K562 (cell line): ENCODE results near the gene GZF1. TPM values are rescaled to one million over a fixed set of nuclear protein-coding genes. Genes with fewer than 3 reads are reported as not detected.

Source experiments
- CBX1 ChIP-seq: sonication (generic); IDR thresholded peaks from 2 replicates; pipeline ENCODE4 v1.6.1; 2016; ENCODE audit warnings: antibody characterized with exemption, low read depth, mild to moderate bottlenecking
- DDX20 ChIP-seq: fragments of 450-650 bp; IDR thresholded peaks from 2 replicates; pipeline ENCODE4 v1.6.1; 2016; ENCODE audit warnings: missing genetic modification characterization, low read depth, mild to moderate bottlenecking, missing compliant biosample characterization, moderate library complexity
- DEAF1 ChIP-seq: fragments of 450-650 bp; formaldehyde crosslinking; IDR thresholded peaks from 2 replicates; pipeline ENCODE4 v1.4.0; 2020; ENCODE audit warnings: mild to moderate bottlenecking, moderate library complexity
- DPF2 ChIP-seq: fragments of 450-650 bp; IDR thresholded peaks from 2 replicates; pipeline ENCODE4 v1.6.1; 2016
- ERF ChIP-seq: fragments of 450-650 bp; formaldehyde crosslinking; IDR thresholded peaks from 2 replicates; pipeline ENCODE4 v1.4.0; 2020; ENCODE audit warnings: mild to moderate bottlenecking, mixed read lengths
- EWSR1 ChIP-seq: fragments of 450-650 bp; IDR thresholded peaks from 2 replicates; pipeline ENCODE4 v1.6.1; 2018; ENCODE audit warnings: borderline replicate concordance, mild to moderate bottlenecking, low read depth, moderate library complexity; ENCODE audit not compliant: partially characterized antibody
- GATAD2A ChIP-seq: fragments of 450-650 bp; IDR thresholded peaks from 2 replicates; pipeline ENCODE4 v1.6.1; 2017
- HMG20A ChIP-seq: fragments of 450-650 bp; formaldehyde crosslinking; conservative IDR thresholded peaks from 2 replicates; pipeline ENCODE4 v1.4.0; 2020; ENCODE audit warnings: mild to moderate bottlenecking, mixed read lengths
- IRF9 ChIP-seq: fragments of 450-650 bp; IDR thresholded peaks from 2 replicates; pipeline ENCODE4 v1.6.1; 2016; ENCODE audit warnings: missing biosample characterization, missing genetic modification characterization
- JUNB ChIP-seq: fragments of 450-650 bp; formaldehyde crosslinking; conservative IDR thresholded peaks from 2 replicates; pipeline ENCODE4 v1.4.0; 2020; ENCODE audit warnings: mild to moderate bottlenecking
- KLF1 ChIP-seq: fragments of 450-650 bp; IDR thresholded peaks from 2 replicates; pipeline ENCODE4 v1.6.1; 2016; ENCODE audit warnings: missing genetic modification characterization, missing compliant biosample characterization
- MYC ChIP-seq, 2 experiments: fragments of 250-450 bp in 1 of 2; sonication (Bioruptor Pico) in 1 of 2; IDR thresholded peaks; 2 replicates each; pipeline versions ENCODE4 v1.5.1 to v1.6.1; 2012 to 2021; ENCODE audit warnings: low read depth in 2 of 2, borderline replicate concordance in 1 of 2, improper control_type of control experiment in 1 of 2, low read length in 1 of 2, mild to moderate bottlenecking in 1 of 2, moderate library complexity in 1 of 2
- NR2C2 ChIP-seq, 2 experiments: fragments of 200-800 bp in 1 of 2; sonication (Bioruptor generic) in 1 of 2; sonication (generic) in 1 of 2; formaldehyde crosslinking in 1 of 2; IDR thresholded peaks; 2 replicates each; pipeline versions ENCODE4 v1.6.1 to v1.8.0; 2016 to 2022; ENCODE audit warnings: mild to moderate bottlenecking in 1 of 2, missing compliant biosample characterization in 1 of 2, missing genetic modification characterization in 1 of 2, missing genetic modification reagents in 1 of 2
- POLR2AphosphoS5 ChIP-seq: IDR thresholded peaks from 2 replicates; pipeline ENCODE4 v1.6.1; 2011; ENCODE audit warnings: mild to moderate bottlenecking, low read depth, low read length, moderate library complexity; ENCODE audit not compliant: control insufficient read depth, insufficient read depth
- RCOR1 ChIP-seq, 2 experiments: IDR thresholded peaks; 2 replicates each; pipeline ENCODE4 v1.6.1; 2012; ENCODE audit warnings: low read depth in 2 of 2, low read length in 2 of 2, borderline replicate concordance in 1 of 2, improper control_type of control experiment in 1 of 2
- RFX1 ChIP-seq: fragments of 450-650 bp; IDR thresholded peaks from 2 replicates; pipeline ENCODE4 v1.6.1; 2016; ENCODE audit warnings: mild to moderate bottlenecking, moderate library complexity
- RNF2 ChIP-seq: sonication (generic); IDR thresholded peaks from 2 replicates; pipeline ENCODE4 v1.6.1; 2016
- SMAD4 ChIP-seq: fragments of 250-450 bp; sonication (Bioruptor Pico); conservative IDR thresholded peaks from 2 replicates; pipeline ENCODE4 v1.8.0; 2021; ENCODE audit warnings: inconsistent platforms, mild to moderate bottlenecking, moderate library complexity
- SRSF3 ChIP-seq: fragments of 200-400 bp; formaldehyde crosslinking; IDR thresholded peaks from 2 replicates; pipeline ENCODE4 v1.6.1; 2016; ENCODE audit warnings: mild to moderate bottlenecking, low read length, moderate library complexity; ENCODE audit not compliant: insufficient read depth
- ZBED1 ChIP-seq: IDR thresholded peaks from 2 replicates; pipeline ENCODE4 v1.6.1; 2014
- ZKSCAN3 ChIP-seq: fragments of 250-450 bp; sonication (Bioruptor Pico); IDR thresholded peaks from 2 replicates; pipeline ENCODE4 v1.4.0; 2020
- polyA plus RNA-seq, 8 experiments: library from polyadenylated mRNA; depleted of rRNA in 4 of 8; stranded (reverse) in 5 of 8; unstranded in 3 of 8; fragments of >200 nt; fragmentation: Nextera tagmentation in 2 of 8; fragmentation: Illumina TruSeq in 1 of 8; extraction: Ambion mirVana in 2 of 8; extraction: Trizol in 1 of 8; gene quantifications; 2 replicates each; pipeline versions ENCODE4 v1.2.1 to v1.2.3, GENCODE V29; 2011 to 2014; ENCODE audit warnings: inconsistent platforms in 1 of 8, missing spikeins in 1 of 8
- total RNA-seq, 7 experiments: library from RNA; depleted of rRNA in 6 of 7; stranded (reverse); fragments of >200 nt in 6 of 7; fragmentation: Illumina TruSeq in 2 of 7; extraction: Trizol in 2 of 7; gene quantifications; 2 replicates each; pipeline versions ENCODE4 v1.2.1 to v1.2.3, GENCODE V29; 2011 to 2021; ENCODE audit warnings: low replicate concordance in 1 of 7
- TF ChIP-seq, protein P1 (sequence below): fragments of 450-650 bp; formaldehyde crosslinking; IDR thresholded peaks from 2 replicates; pipeline ENCODE4 v1.4.0; 2022; ENCODE audit warnings: missing genetic modification characterization
- TF ChIP-seq, protein P2 (sequence below): fragments of 250-450 bp; sonication (Bioruptor Pico); IDR thresholded peaks from 2 replicates; pipeline ENCODE4 v1.8.0; 2021; ENCODE audit warnings: mild to moderate bottlenecking, moderate library complexity

The GZF1 gene
- total and polyA plus RNA-seq, 9 of the 15 experiments (the other 6 are each of a cell fraction or from before 2014, with no cell fraction given) = 1.2 to 15.7 (median 7.4) TPM

DNA sequence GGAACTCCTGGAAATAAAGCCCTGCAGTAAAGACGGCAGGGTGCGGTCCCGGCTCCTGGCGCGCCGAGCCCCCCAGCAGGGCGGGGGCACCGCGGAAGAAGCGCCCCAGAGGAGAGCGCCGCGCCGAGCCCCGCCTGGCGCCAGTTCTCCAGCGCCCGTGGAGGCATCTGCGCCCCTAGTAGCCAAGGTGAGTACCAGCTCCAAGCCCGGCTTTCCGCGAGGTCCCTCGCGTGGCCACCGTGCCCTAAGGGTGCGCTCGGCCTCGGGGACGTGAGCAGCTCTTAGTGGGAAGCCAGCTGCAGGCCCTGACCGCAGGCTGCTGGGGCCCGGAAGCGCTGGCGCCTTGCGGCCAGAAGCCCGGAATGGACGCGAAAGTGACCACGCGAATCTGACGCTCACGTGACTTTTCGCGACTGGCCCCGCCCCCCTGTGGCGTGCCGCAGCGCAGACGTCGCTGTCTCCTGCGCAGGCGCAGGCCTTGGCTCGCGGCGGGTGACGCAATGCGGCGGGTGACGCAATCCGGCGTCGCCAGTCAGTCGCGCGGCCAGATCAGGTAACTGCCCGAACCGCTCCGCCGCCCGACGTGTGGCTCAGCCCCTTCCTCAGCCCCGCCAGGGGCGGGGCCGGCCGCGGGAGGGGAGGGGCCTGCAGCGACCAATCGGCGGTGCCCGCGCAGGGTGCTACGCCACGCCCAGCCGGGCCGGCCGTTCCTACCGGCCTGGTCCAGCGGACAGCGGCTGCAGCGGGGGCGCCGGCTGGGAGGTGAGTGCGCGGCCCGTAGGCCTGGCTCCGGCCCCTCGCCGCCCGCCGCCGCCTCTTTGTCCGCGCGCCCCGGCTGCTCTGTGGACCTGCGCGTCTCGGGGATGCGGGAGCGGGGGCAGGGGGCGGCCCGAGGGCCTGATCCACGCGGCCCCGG is at the start of gene GZF1 (continued):
- no peak for TF ChIP-seq KLF1 (tag)
- no peak for TF ChIP-seq GATAD2A
- peak; percentile 63; the same call in 1 of the 2 replicates for TF ChIP-seq CBX1
- peak; percentile 67 for TF ChIP-seq RNF2
- no peak for TF ChIP-seq ZBED1
- no peak for TF ChIP-seq NR2C2 (CRISPR knock-in tag; IDR thresholded peaks at IDR 0.05)
- TF ChIP-seq NR2C2 (tag; IDR thresholded peaks at IDR 0.05) = peak; percentile 73
- peak; percentile 74; the same call in 1 of the 2 replicates for TF ChIP-seq ERF (CRISPR knock-in tag)
- TF ChIP-seq DPF2 = no peak
- TF ChIP-seq RFX1 = no peak
- peak in 1 of 2 experiments; percentile 34; a peak in 1 of 4 replicates for TF ChIP-seq RCOR1 (IDR thresholded peaks at IDR 0.05; ENCODE audit: borderline replicate concordance in 1 of 2, low read depth in 2 of 2, low read length in 2 of 2)
- TF ChIP-seq, protein P1, sequence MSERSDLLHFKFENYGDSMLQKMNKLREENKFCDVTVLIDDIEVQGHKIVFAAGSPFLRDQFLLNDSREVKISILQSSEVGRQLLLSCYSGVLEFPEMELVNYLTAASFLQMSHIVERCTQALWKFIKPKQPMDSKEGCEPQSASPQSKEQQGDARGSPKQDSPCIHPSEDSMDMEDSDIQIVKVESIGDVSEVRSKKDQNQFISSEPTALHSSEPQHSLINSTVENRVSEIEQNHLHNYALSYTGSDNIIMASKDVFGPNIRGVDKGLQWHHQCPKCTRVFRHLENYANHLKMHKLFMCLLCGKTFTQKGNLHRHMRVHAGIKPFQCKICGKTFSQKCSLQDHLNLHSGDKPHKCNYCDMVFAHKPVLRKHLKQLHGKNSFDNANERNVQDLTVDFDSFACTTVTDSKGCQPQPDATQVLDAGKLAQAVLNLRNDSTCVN (CRISPR knock-in tag) = no peak
- peak; percentile 90 for TF ChIP-seq JUNB (CRISPR knock-in tag)
- TF ChIP-seq HMG20A (CRISPR knock-in tag) = no peak
- no peak for TF ChIP-seq ZKSCAN3 (CRISPR knock-in tag)
- TF ChIP-seq, protein P2, sequence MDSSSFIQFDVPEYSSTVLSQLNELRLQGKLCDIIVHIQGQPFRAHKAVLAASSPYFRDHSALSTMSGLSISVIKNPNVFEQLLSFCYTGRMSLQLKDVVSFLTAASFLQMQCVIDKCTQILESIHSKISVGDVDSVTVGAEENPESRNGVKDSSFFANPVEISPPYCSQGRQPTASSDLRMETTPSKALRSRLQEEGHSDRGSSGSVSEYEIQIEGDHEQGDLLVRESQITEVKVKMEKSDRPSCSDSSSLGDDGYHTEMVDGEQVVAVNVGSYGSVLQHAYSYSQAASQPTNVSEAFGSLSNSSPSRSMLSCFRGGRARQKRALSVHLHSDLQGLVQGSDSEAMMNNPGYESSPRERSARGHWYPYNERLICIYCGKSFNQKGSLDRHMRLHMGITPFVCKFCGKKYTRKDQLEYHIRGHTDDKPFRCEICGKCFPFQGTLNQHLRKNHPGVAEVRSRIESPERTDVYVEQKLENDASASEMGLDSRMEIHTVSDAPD (CRISPR knock-in tag) = no peak
- no peak for TF ChIP-seq SRSF3
- peak; percentile 89 for TF ChIP-seq IRF9
- TF ChIP-seq POLR2AphosphoS5 = peak; percentile 73
- TF ChIP-seq DEAF1 (CRISPR knock-in tag) = no peak
- no peak for TF ChIP-seq DDX20 (tag)
- peak; percentile 96 for TF ChIP-seq SMAD4
- TF ChIP-seq MYC (IDR thresholded peaks at IDR 0.05; ENCODE audit: low read depth, low read length) = peak; percentile 91
- peak; percentile 64; the same call in 1 of the 2 replicates for TF ChIP-seq MYC (CRISPR knock-in tag; IDR thresholded peaks at IDR 0.05; ENCODE audit: borderline replicate concordance, low read depth)
- TF ChIP-seq EWSR1 = no peak
